H54 (cell line): ENCODE results near the gene LIAS.
A peak's percentile ranks its signal among the peaks of the same experiment; 100 is the strongest.
"Not testable (repeated sequence)": the region's sequence is repeated elsewhere in the genome, so short reads cannot be mapped to it uniquely, and the experiment has no call there.

ENCODE experiments used
- DNase-seq: peaks from one replicate; pipeline ENCODE4 v3.0.0; 2011; ENCODE audit warnings: low spot score, mixed read lengths; ENCODE audit not compliant: insufficient read length
- FAIRE-seq: peaks from 3 replicates; lab custom pipeline; 2011; peaks lifted over from hg19 to GRCh38; lab: Jason Lieb, UNC
- POLR2A ChIP-seq: IDR thresholded peaks from 2 replicates; pipeline ENCODE4 v1.6.1; 2011; ENCODE audit warnings: low read depth, mild to moderate bottlenecking, low read length

Gene LIAS

GRCh38 chr4:39497909-39498726 lies 39.3 kb downstream of the LIAS start:
- FAIRE-seq, result no peak
- no peak for DNase-seq
- no peak for TF ChIP-seq POLR2A

- DNase-seq (no peak), FAIRE-seq (no peak)
- TF ChIP-seq POLR2A, result no peak
Observed at GRCh38 chr4:39498727-39499020, 39.8 kb downstream of the LIAS start.

- peak; percentile 78 for FAIRE-seq
- peak; percentile 28 for DNase-seq
- no peak for TF ChIP-seq POLR2A
Observed at GRCh38 chr4:39502019-39502663, 43.3 kb downstream of the LIAS start.

- DNase-seq, FAIRE-seq: not testable (repeated sequence)
Observed at GRCh38 chr4:39502664-39503035, 43.8 kb downstream of the LIAS start.

- no peak for FAIRE-seq
- TF ChIP-seq POLR2A, result no peak
Observed at GRCh38 chr4:39504538-39504937, 45.7 kb downstream of the LIAS start.

GRCh38 chr4:39505581-39505980 lies 46.7 kb downstream of the LIAS start:
- no peak for DNase-seq
- FAIRE-seq, result no peak
- TF ChIP-seq POLR2A, result no peak

More at GRCh38 chr4:39504538-39504937, 45.7 kb downstream of the LIAS start:
- no peak for DNase-seq

GRCh38 chr4:39510348-39510929 lies 51.6 kb downstream of the LIAS start:
- TF ChIP-seq POLR2A, result no peak
- DNase-seq (no peak), FAIRE-seq (no peak)

- DNase-seq, result not testable (repeated sequence)
Observed at GRCh38 chr4:39514266-39514665, 55.4 kb downstream of the LIAS start.

GRCh38 chr4:39514888-39515401 lies 56.1 kb downstream of the LIAS start:
- FAIRE-seq (no peak), DNase-seq (no peak)
- TF ChIP-seq POLR2A, result no peak

More at GRCh38 chr4:39514266-39514665, 55.4 kb downstream of the LIAS start:
- not testable (repeated sequence) for FAIRE-seq

GRCh38 chr4:39515669-39516401 lies 57.0 kb downstream of the LIAS start:
- DNase-seq, FAIRE-seq: not testable (repeated sequence)

- no peak for TF ChIP-seq POLR2A
- no peak for FAIRE-seq
- DNase-seq, result no peak
Observed at GRCh38 chr4:39516407-39516966, 57.6 kb downstream of the LIAS start.

- TF ChIP-seq POLR2A, result no peak
- FAIRE-seq (no peak), DNase-seq (no peak)
Observed at GRCh38 chr4:39518484-39518883, 59.6 kb downstream of the LIAS start.

- DNase-seq (no peak), FAIRE-seq (no peak)
- no peak for TF ChIP-seq POLR2A
Observed at GRCh38 chr4:39521253-39521919, 62.5 kb downstream of the LIAS start.
